Measurements from ENCODE around the gene CCDC172.
"Not testable (repeated sequence)": the region's sequence is repeated elsewhere in the genome, so short reads cannot be mapped to it uniquely, and the experiment has no call there.

CCDC172 gene

GRCh38 chr10:116336866-116337265 is 12.6 kb downstream of the CCDC172 start:
- no peak for DNase-seq (ENCODE audit: low read depth, low spot score)

- DNase-seq (ENCODE audit: low read depth, low spot score), result no peak
Measured at GRCh38 chr10:116352125-116352524, 27.9 kb downstream of the CCDC172 start.

- no peak for DNase-seq (ENCODE audit: low read depth, low spot score)
Measured at GRCh38 chr10:116353817-116354216, 29.6 kb downstream of the CCDC172 start.

GRCh38 chr10:116355341-116355740 is 31.1 kb downstream of the CCDC172 start:
- DNase-seq (ENCODE audit: low read depth, low spot score), result no peak

GRCh38 chr10:116356833-116357232 is 32.6 kb downstream of the CCDC172 start:
- no peak for DNase-seq (ENCODE audit: low read depth, low spot score)

- DNase-seq (ENCODE audit: low read depth, low spot score), result no peak
Measured at GRCh38 chr10:116364868-116365267, 40.6 kb downstream of the CCDC172 start.

- no peak for DNase-seq (ENCODE audit: low read depth, low spot score)
Measured at GRCh38 chr10:116371737-116372136, 47.5 kb downstream of the CCDC172 start.

GRCh38 chr10:116382290-116382689 is 58.0 kb downstream of the CCDC172 start:
- no peak for DNase-seq (ENCODE audit: low read depth, low spot score)

- no peak for DNase-seq (ENCODE audit: low read depth, low spot score)
Measured at GRCh38 chr10:116385311-116385710, 61.1 kb downstream of the CCDC172 start.

- DNase-seq (ENCODE audit: low read depth, low spot score), result no peak
Measured at GRCh38 chr10:116385994-116386809, 62.0 kb downstream of the CCDC172 start.

- not testable (repeated sequence) for DNase-seq (ENCODE audit: low read depth, low spot score)
Measured at GRCh38 chr10:116393246-116393831, 69.1 kb downstream of the CCDC172 start.

- no peak for DNase-seq (ENCODE audit: low read depth, low spot score)
Measured at GRCh38 chr10:116395223-116395985, 71.2 kb downstream of the CCDC172 start.

- no peak for DNase-seq (ENCODE audit: low read depth, low spot score)
Measured at GRCh38 chr10:116398224-116398623, 74.0 kb downstream of the CCDC172 start.

GRCh38 chr10:116402858-116403257 is 78.6 kb downstream of the CCDC172 start:
- DNase-seq (ENCODE audit: low read depth, low spot score), result no peak

- no peak for DNase-seq (ENCODE audit: low read depth, low spot score)
Measured at GRCh38 chr10:116403740-116404250, 79.5 kb downstream of the CCDC172 start.

GRCh38 chr10:116408719-116409118 is 84.5 kb downstream of the CCDC172 start:
- no peak for DNase-seq (ENCODE audit: low read depth, low spot score)

GRCh38 chr10:116410351-116410750 is 86.1 kb downstream of the CCDC172 start:
- DNase-seq (ENCODE audit: low read depth, low spot score), result no peak

GRCh38 chr10:116417821-116418220 is 93.6 kb downstream of the CCDC172 start:
- no peak for DNase-seq (ENCODE audit: low read depth, low spot score)

GRCh38 chr10:116418389-116418788 is 94.1 kb downstream of the CCDC172 start:
- no peak for DNase-seq (ENCODE audit: low read depth, low spot score)

GRCh38 chr10:116421815-116422214 is 97.6 kb downstream of the CCDC172 start:
- DNase-seq (ENCODE audit: low read depth, low spot score), result no peak

- DNase-seq (ENCODE audit: low read depth, low spot score), result no peak
Measured at GRCh38 chr10:116427671-116428070, 103.4 kb downstream of the CCDC172 start, which contains the start of gene PNLIPRP3. Gene PNLIPRP3 (plus strand): TSS chr10:116427847. CDS start chr10:116428013, 166 bp downstream.

All from brain pericyte (primary cell).